ENCODE data around the gene ANGPTL8. TPM values are rescaled to one million over a fixed set of nuclear protein-coding genes. Genes with fewer than 3 reads are reported as not detected.

The ANGPTL8 gene
- total and polyA plus RNA-seq, 10 of the 15 experiments (the other 5 are each of a cell fraction or from before 2014, with no cell fraction given), result not detected

DNA sequence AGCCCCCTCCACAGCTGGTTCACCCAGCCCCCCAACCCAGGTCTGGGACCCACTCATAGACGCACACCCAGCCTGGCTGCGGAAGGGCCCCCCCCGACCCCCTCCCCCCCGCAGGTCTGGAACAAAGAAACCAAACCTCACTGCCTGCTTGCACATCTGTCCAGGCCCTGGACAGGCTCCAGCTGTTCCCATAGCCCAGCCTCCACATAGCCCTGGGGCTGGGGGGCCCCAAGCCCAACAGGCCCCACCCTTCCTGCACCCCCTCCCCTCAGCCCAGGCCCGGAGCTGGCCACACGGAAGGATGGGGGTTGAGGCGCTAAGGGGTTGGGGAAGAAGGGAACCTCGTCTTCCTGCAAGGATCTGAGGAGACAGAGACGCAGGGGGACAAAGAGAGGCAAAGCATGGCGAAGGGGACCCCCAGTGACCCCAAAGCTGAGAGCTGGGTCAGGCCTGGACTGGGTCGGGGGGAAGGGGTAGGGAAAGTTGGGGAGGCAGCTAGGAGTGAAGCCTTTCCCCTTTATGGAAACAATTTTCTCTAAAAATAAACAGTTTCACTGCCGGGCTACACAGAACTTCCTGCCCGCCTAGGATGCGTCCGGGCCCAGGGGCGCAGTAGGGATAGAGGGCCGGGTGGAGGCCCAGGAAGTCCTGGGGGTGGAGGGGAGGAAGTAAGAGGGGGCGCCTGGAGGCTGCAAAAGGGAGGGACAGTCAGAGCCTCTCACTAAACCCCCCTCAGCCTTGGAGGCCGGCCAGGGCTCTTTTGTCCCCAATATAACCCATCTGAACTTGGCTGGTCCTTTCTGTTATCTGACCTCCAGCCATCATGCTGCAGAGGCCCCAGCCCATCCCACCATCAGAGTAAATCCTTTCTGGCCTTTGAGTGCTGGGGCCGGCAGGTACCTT is 44.5 kb upstream of the ANGPTL8 start (continued):
- TF ChIP-seq, protein P1, sequence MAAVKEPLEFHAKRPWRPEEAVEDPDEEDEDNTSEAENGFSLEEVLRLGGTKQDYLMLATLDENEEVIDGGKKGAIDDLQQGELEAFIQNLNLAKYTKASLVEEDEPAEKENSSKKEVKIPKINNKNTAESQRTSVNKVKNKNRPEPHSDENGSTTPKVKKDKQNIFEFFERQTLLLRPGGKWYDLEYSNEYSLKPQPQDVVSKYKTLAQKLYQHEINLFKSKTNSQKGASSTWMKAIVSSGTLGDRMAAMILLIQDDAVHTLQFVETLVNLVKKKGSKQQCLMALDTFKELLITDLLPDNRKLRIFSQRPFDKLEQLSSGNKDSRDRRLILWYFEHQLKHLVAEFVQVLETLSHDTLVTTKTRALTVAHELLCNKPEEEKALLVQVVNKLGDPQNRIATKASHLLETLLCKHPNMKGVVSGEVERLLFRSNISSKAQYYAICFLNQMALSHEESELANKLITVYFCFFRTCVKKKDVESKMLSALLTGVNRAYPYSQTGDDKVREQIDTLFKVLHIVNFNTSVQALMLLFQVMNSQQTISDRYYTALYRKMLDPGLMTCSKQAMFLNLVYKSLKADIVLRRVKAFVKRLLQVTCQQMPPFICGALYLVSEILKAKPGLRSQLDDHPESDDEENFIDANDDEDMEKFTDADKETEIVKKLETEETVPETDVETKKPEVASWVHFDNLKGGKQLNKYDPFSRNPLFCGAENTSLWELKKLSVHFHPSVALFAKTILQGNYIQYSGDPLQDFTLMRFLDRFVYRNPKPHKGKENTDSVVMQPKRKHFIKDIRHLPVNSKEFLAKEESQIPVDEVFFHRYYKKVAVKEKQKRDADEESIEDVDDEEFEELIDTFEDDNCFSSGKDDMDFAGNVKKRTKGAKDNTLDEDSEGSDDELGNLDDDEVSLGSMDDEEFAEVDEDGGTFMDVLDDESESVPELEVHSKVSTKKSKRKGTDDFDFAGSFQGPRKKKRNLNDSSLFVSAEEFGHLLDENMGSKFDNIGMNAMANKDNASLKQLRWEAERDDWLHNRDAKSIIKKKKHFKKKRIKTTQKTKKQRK (IDR thresholded peaks at IDR 0.05; ENCODE audit: low read depth, low read length), result no peak
- TF ChIP-seq, protein P2, sequence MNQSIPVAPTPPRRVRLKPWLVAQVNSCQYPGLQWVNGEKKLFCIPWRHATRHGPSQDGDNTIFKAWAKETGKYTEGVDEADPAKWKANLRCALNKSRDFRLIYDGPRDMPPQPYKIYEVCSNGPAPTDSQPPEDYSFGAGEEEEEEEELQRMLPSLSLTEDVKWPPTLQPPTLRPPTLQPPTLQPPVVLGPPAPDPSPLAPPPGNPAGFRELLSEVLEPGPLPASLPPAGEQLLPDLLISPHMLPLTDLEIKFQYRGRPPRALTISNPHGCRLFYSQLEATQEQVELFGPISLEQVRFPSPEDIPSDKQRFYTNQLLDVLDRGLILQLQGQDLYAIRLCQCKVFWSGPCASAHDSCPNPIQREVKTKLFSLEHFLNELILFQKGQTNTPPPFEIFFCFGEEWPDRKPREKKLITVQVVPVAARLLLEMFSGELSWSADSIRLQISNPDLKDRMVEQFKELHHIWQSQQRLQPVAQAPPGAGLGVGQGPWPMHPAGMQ (IDR thresholded peaks at IDR 0.05; ENCODE audit: borderline replicate concordance), result no peak
- TF ChIP-seq BRCA1 (IDR thresholded peaks at IDR 0.05; ENCODE audit: low read depth, low read length), result no peak
- TF ChIP-seq, protein P3, sequence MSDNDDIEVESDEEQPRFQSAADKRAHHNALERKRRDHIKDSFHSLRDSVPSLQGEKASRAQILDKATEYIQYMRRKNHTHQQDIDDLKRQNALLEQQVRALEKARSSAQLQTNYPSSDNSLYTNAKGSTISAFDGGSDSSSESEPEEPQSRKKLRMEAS (IDR thresholded peaks at IDR 0.05; ENCODE audit: low read depth, low read length), result no peak
- no peak for TF ChIP-seq TAF1 (IDR thresholded peaks at IDR 0.05; ENCODE audit: borderline replicate concordance, low read depth, low read length)
- peak; percentile 71; the same call in 1 of the 2 replicates for TF ChIP-seq SMARCA5 (IDR thresholded peaks at IDR 0.05)
- peak; percentile 75; the same call in 1 of the 2 replicates for TF ChIP-seq ZNF217 (IDR thresholded peaks at IDR 0.05)
- TF ChIP-seq TBL1XR1 (IDR thresholded peaks at IDR 0.05; ENCODE audit: low read depth, low read length), result no peak
- TF ChIP-seq, protein P4, sequence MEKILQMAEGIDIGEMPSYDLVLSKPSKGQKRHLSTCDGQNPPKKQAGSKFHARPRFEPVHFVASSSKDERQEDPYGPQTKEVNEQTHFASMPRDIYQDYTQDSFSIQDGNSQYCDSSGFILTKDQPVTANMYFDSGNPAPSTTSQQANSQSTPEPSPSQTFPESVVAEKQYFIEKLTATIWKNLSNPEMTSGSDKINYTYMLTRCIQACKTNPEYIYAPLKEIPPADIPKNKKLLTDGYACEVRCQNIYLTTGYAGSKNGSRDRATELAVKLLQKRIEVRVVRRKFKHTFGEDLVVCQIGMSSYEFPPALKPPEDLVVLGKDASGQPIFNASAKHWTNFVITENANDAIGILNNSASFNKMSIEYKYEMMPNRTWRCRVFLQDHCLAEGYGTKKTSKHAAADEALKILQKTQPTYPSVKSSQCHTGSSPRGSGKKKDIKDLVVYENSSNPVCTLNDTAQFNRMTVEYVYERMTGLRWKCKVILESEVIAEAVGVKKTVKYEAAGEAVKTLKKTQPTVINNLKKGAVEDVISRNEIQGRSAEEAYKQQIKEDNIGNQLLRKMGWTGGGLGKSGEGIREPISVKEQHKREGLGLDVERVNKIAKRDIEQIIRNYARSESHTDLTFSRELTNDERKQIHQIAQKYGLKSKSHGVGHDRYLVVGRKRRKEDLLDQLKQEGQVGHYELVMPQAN (conservative IDR thresholded peaks at IDR 0.05), result no peak; the same call in 1 of the 2 replicates
- TF ChIP-seq DPF2 (IDR thresholded peaks at IDR 0.05), result no peak
- 0 out of 4 replicates have a peak, but pooled peaks of 1 of the 2 experiments have one; percentile 14 for TF ChIP-seq IKZF2 (IDR thresholded peaks at IDR 0.05)
- TF ChIP-seq SUZ12 (IDR thresholded peaks at IDR 0.05; ENCODE audit: unreplicated experiment), result no peak
- TF ChIP-seq, protein P5, sequence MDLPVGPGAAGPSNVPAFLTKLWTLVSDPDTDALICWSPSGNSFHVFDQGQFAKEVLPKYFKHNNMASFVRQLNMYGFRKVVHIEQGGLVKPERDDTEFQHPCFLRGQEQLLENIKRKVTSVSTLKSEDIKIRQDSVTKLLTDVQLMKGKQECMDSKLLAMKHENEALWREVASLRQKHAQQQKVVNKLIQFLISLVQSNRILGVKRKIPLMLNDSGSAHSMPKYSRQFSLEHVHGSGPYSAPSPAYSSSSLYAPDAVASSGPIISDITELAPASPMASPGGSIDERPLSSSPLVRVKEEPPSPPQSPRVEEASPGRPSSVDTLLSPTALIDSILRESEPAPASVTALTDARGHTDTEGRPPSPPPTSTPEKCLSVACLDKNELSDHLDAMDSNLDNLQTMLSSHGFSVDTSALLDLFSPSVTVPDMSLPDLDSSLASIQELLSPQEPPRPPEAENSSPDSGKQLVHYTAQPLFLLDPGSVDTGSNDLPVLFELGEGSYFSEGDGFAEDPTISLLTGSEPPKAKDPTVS (IDR thresholded peaks at IDR 0.05; ENCODE audit: low read depth, low read length), result no peak
- TF ChIP-seq ASH2L (IDR thresholded peaks at IDR 0.05; ENCODE audit: borderline replicate concordance, low read depth), result no peak
- no peak for TF ChIP-seq SPI1 (IDR thresholded peaks at IDR 0.05; ENCODE audit: borderline replicate concordance, insufficient read depth, low read depth, low read length)
- TF ChIP-seq ZNF207 (IDR thresholded peaks at IDR 0.05; ENCODE audit: borderline replicate concordance), result no peak
- no peak for TF ChIP-seq SREBF1 (IDR thresholded peaks at IDR 0.05; ENCODE audit: low read length)

Measured in GM12878 (cell line).